ENCODE results near the gene CITED4. TPM values are rescaled to one million over a fixed set of nuclear protein-coding genes. Genes with fewer than 3 reads are reported as not detected.

Gene CITED4
- polyA plus RNA-seq, 1 donor from 2014 or later, result 2.6 TPM

GRCh38 chr1:40886318-40887011 is 24.3 kb upstream of the CITED4 start:
- no peak overlapping the region for H3K27ac ChIP-seq (ENCODE audit: low read length)
- H2AFZ ChIP-seq (ENCODE audit: low read depth, low read length), result no peak overlapping the region
- no peaks in the 10 kb centered on the region for H4K20me1 ChIP-seq (ENCODE audit: insufficient read depth)
- no peak overlapping the region for H3K9ac ChIP-seq (ENCODE audit: low read length)
- H3K4me2 ChIP-seq (ENCODE audit: low read length), result no peak overlapping the region
- no peaks in the 10 kb centered on the region for H3K79me2 ChIP-seq (replicated peaks; ENCODE audit: insufficient read depth, low read length)
- no peak overlapping the region for H3K4me3 ChIP-seq (ENCODE audit: low read length)
- no peaks in the 10 kb centered on the region for H3K36me3 ChIP-seq (ENCODE audit: insufficient read depth, low read length)
- H3F3A ChIP-seq (ENCODE audit: insufficient read depth, low read length, poor library complexity, severe bottlenecking), result no peaks in the 10 kb centered on the region
- H3K27me3 ChIP-seq (ENCODE audit: insufficient read depth, low read depth, low read length), result peaks cover 17% of the 10 kb centered on the region
- TF ChIP-seq CTCF (IDR thresholded peaks at IDR 0.05; ENCODE audit: poor library complexity, severe bottlenecking), result no peak
- TF ChIP-seq TAF1 (IDR thresholded peaks at IDR 0.05; ENCODE audit: low read depth), result no peak
- no peak for TF ChIP-seq EZH2 (IDR thresholded peaks at IDR 0.05; ENCODE audit: borderline replicate concordance, insufficient read depth, low read length, poor library complexity, severe bottlenecking)
- no peak for TF ChIP-seq RAD21 (conservative IDR thresholded peaks at IDR 0.05)
- TF ChIP-seq POLR2AphosphoS5 (IDR thresholded peaks at IDR 0.05), result no peak
- no peak for TF ChIP-seq MXI1 (conservative IDR thresholded peaks at IDR 0.05; ENCODE audit: poor library complexity, severe bottlenecking)
- H3K9me2 ChIP-seq (ENCODE audit: insufficient read depth, low read length), result no peaks in the 10 kb centered on the region
- H3K9me3 ChIP-seq (ENCODE audit: low read length), result no peaks in the 10 kb centered on the region

- Histone ChIP-seq H3K36me3 (ENCODE audit: insufficient read depth, low read length) (no peaks in the 10 kb centered on the region), H3K9me3 (ENCODE audit: low read length) (no peaks in the 10 kb centered on the region), H4K20me1 (ENCODE audit: insufficient read depth) (no peaks in the 10 kb centered on the region), H3F3A (ENCODE audit: insufficient read depth, low read length, poor library complexity, severe bottlenecking) (no peaks in the 10 kb centered on the region), H3K4me3 (ENCODE audit: low read length) (no peak overlapping the region), H3K27me3 (ENCODE audit: insufficient read depth, low read depth, low read length) (peaks cover 17% of the 10 kb centered on the region), H3K9ac (ENCODE audit: low read length) (no peak overlapping the region), H3K9me2 (ENCODE audit: insufficient read depth, low read length) (no peaks in the 10 kb centered on the region), H3K27ac (ENCODE audit: low read length) (no peak overlapping the region), H3K79me2 (replicated peaks; ENCODE audit: insufficient read depth, low read length) (no peaks in the 10 kb centered on the region), H2AFZ (ENCODE audit: low read depth, low read length) (no peak overlapping the region), H3K4me2 (ENCODE audit: low read length) (no peak overlapping the region)
- TF ChIP-seq REST (IDR thresholded peaks at IDR 0.05; ENCODE audit: borderline replicate concordance) (no peak), EP300 (conservative IDR thresholded peaks at IDR 0.05; ENCODE audit: poor library complexity, severe bottlenecking) (no peak), TAF1 (IDR thresholded peaks at IDR 0.05; ENCODE audit: low read depth) (no peak), POLR2AphosphoS5 (IDR thresholded peaks at IDR 0.05) (no peak), MXI1 (conservative IDR thresholded peaks at IDR 0.05; ENCODE audit: poor library complexity, severe bottlenecking) (no peak), EZH2 (IDR thresholded peaks at IDR 0.05; ENCODE audit: borderline replicate concordance, insufficient read depth, low read length, poor library complexity, severe bottlenecking) (no peak), RAD21 (conservative IDR thresholded peaks at IDR 0.05) (no peak), CTCF (IDR thresholded peaks at IDR 0.05; ENCODE audit: poor library complexity, severe bottlenecking) (no peak), SMC3 (conservative IDR thresholded peaks at IDR 0.05; ENCODE audit: poor library complexity) (no peak)
Observed at GRCh38 chr1:40884055-40884795, 22.1 kb upstream of the CITED4 start.
